CD4-positive, alpha-beta T cell treated with Interleukin-15 for 4 hours (primary cell): ENCODE data around the gene PLSCR5.

Experiments
- DNase-seq: peaks from one replicate; pipeline ENCODE4 v3.0.0-alpha.2; 2020; ENCODE audit warnings: low spot score

The PLSCR5 gene

GRCh38 chr3:146585156-146585555, 20.0 kb downstream of the PLSCR5 start:
- no peak for DNase-seq

DNA sequence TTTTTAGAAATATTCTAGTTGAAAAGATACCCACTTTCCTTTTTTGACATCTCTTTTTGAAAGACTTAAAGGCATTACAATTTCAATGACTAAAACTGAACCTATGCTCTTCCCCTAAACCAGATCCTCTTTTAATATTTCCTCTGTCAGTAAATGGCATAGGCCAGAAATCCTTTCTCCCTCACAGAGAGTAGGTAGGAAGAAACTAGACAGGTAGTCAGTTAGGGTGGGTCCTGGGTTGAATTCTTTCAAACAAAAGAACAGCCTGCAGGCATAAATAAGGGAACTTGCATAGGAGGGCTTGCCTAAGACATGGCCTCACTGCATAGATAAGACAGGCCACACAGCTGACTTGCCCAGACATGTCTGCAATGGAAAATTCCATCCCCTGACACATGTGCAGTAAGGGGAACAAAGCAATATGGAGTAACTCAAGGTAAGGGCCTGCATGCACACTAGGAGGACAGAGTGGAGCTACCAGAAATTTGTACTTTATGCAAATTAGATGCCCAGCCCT, 23.1 kb downstream of the PLSCR5 start:
- DNase-seq: no peak

DNA sequence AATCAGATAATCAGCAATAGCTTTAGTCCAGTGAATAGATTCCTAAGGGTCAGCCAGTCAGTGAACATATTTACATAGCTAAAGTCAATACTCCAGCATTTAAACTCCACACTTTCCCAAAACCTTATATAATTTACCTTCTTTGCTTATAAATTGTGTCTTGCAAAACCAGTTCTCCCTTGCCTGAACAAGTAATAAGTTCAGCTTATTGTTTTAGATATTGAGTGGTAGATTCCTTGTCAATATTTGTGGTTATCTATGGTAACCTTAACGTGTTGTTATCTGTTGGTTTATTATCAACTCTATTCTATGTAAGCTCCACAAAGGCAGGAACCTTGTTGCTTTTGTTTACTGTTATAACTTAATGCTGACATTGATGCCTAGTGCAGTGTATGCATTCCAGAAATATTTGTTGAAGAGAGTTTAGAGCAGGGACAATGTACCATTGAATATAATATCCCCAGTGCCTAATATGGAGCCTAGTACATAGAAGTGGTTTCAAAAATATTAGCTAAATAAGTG, 24.0 kb downstream of the PLSCR5 start:
- DNase-seq: no peak

DNA sequence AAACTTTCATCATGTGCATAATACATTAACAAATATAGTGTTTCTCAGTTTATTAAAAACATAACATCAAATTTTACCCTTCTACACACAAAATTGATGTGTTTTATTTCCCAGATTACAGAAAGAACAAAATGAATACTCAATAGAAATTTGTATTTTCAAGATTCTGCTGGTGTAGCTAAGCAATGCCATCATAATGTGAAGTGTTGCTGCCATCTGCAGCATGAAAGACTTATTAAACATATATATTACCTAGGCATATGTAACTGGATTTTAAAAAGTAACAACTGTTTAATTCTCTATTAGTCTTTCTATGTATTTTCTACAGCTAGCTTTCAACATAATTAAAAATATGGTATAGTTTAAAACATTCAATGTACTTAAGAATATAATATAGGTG, 27.5 kb downstream of the PLSCR5 start:
- peak; percentile 28 for DNase-seq

- DNase-seq: no peak
Measured at GRCh38 chr3:146575636-146576035, 29.5 kb downstream of the PLSCR5 start.

GRCh38 chr3:146574173-146574572, 31.0 kb downstream of the PLSCR5 start:
- no peak for DNase-seq

- DNase-seq: no peak
Measured at GRCh38 chr3:146569314-146569713, 35.8 kb downstream of the PLSCR5 start.

DNA sequence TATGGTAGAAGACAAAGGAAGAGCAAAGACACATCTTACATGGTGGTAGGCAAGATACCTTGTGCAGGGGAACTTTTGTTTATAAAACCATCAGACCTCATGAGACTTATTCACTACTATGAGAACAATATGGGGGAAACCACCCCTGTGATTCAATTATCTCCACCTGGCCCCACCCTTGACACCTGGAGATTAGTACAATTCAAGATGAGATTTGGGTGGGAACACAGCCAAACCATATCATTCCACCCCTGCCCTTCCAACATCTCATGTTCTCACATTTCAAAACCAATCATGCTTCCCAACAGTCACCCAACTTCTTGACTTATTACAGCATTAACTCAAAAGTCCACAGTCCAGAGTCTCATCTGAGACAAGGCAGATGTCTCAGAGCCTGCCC, 39.0 kb downstream of the PLSCR5 start:
- no peak for DNase-seq

GRCh38 chr3:146561879-146562278, 43.3 kb downstream of the PLSCR5 start:
- no peak for DNase-seq

GRCh38 chr3:146561463-146561862, 43.7 kb downstream of the PLSCR5 start:
- DNase-seq: no peak

- no peak for DNase-seq
Measured at GRCh38 chr3:146560678-146561077, 44.5 kb downstream of the PLSCR5 start.

- DNase-seq: no peak
Measured at GRCh38 chr3:146559388-146559787, 45.8 kb downstream of the PLSCR5 start.

DNA sequence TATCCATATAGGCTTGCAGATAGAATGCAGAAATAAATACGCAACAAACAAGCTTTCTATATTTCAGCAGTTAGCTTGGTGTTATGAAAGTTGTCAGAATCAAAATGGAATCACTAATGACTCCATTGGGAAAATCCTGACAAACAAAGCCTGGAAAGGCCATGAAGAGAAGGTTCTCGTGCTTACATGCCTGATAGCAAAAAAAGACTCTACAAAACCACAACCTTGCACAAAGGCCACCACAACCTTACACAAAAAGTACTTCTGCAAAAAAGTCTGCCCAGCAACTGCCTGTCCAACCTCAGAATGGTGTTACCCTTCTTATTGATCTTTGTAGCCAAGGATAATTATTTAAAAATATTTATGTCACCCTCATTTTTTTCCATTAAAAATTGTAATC, 46.4 kb downstream of the PLSCR5 start:
- no peak for DNase-seq

DNA sequence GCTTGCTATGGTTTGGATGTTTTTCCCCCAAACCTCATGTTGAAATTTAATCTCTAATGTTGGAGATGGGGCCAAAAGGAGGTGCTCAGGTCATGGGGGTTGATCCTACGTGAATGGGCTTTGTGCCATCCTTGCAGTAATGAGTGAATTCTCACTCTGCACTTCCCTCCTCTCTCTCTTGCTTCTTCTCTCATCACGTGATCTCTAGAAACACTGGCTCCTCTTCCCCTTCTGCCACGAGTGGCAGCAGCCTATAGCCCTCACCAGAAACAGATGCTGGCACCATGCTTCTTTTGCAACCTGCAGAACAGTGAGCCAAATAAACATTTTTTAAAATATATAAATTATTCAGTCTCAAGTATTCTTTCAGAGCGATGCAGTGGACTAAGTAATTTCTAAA, 47.4 kb downstream of the PLSCR5 start:
- DNase-seq: no peak

GRCh38 chr3:146555311-146555710, 49.8 kb downstream of the PLSCR5 start:
- no peak for DNase-seq

GRCh38 chr3:146554151-146554760, 50.9 kb downstream of the PLSCR5 start:
- no peak for DNase-seq

- no peak for DNase-seq
Measured at GRCh38 chr3:146550743-146551510, 54.2 kb downstream of the PLSCR5 start.

GRCh38 chr3:146550070-146550615, 55.0 kb downstream of the PLSCR5 start:
- no peak for DNase-seq

- DNase-seq: no peak
Measured at GRCh38 chr3:146547235-146547835, 57.8 kb downstream of the PLSCR5 start.

GRCh38 chr3:146546366-146546965, 58.7 kb downstream of the PLSCR5 start:
- DNase-seq: no peak

- DNase-seq: no peak
Measured at GRCh38 chr3:146544929-146545528, 60.1 kb downstream of the PLSCR5 start.
